Sigmoid colon (tissue), 7 donors: ENCODE data around the gene ZNF775. TPM values are rescaled to one million over a fixed set of nuclear protein-coding genes. Genes with fewer than 3 reads are reported as not detected.

Experiments used
- DNase-seq: peaks from one replicate; pipeline ENCODE4 v3.0.0-alpha.2; 2019
- H3K27ac ChIP-seq, 4 donors: fragments of 200-600 bp; sonication (generic); one replicate each; pipeline ENCODE4 v1.5.1; 2016 to 2019; ENCODE audit warnings: mild to moderate bottlenecking in 1 of 4
- H3K27me3 ChIP-seq, 3 donors: fragments of 200-600 bp; sonication (generic); one replicate each; pipeline ENCODE4 v1.5.1; 2019; ENCODE audit warnings: mild to moderate bottlenecking in 1 of 3
- H3K36me3 ChIP-seq, 4 donors: fragments of 200-600 bp; sonication (generic); one replicate each; pipeline ENCODE4 v1.5.1; 2016 to 2019
- H3K4me1 ChIP-seq, 4 donors: fragments of 200-600 bp; sonication (generic); one replicate each; pipeline ENCODE4 v1.5.1; 2017 to 2019
- H3K4me3 ChIP-seq, 4 donors: fragments of 200-600 bp; sonication (generic); one replicate each; pipeline ENCODE4 v1.5.1; 2017 to 2019; ENCODE audit warnings: mild to moderate bottlenecking in 2 of 4, moderate library complexity in 1 of 4
- H3K9me3 ChIP-seq, 4 donors: fragments of 200-600 bp in 3 of 4; sonication (generic) in 3 of 4; one replicate each; pipeline versions ENCODE4 v1.5.1 to v1.6.1; 2013 to 2019
- EP300 ChIP-seq, 4 donors: sonication (generic); formaldehyde crosslinking; IDR thresholded peaks; one replicate each; pipeline ENCODE4 v1.6.1; 2017; ENCODE audit warnings: antibody characterized with exemption in 4 of 4
- POLR2A ChIP-seq, 2 donors: fragments of 450-650 bp; IDR thresholded peaks; one replicate each; pipeline ENCODE4 v1.6.1; 2016; ENCODE audit warnings: antibody characterized with exemption in 2 of 2, mild to moderate bottlenecking in 2 of 2, moderate library complexity in 2 of 2
- POLR2AphosphoS5 ChIP-seq, 4 donors: sonication (generic); formaldehyde crosslinking; IDR thresholded peaks; one replicate each; pipeline ENCODE4 v1.6.1; 2017; ENCODE audit warnings: antibody characterized with exemption in 4 of 4
- WGBS, 2 donors: extraction: QIAGEN DNeasy Blood & Tissue Kit; methylation state at CpG; one replicate each; pipeline ENCODE4 v1.1.7; 2013; 5-methylcytosine and 5-hydroxymethylcytosine counted together
- intact Hi-C: fragments of 100-400 bp; cut with DNase I; formaldehyde crosslinking; loops from one replicate; pipeline ENCODE4 v1.15.1; 2023
- polyA plus RNA-seq, 3 donors: library from polyadenylated mRNA; stranded (reverse); fragments of 200-250 nt; gene quantifications; one replicate each; pipeline ENCODE4 v1.2.3, GENCODE V29; 2013
- total RNA-seq, 4 donors: library from RNA; depleted of rRNA; stranded (reverse); fragments of >200 nt; gene quantifications; one replicate each; pipeline ENCODE4 v1.1.0, GENCODE V29; 2016
- TF ChIP-seq, protein P1 (sequence below), 4 experiments: fragments of 450-650 bp in 3 of 4; fragments of 200-600 bp in 1 of 4; IDR thresholded peaks; one replicate each; pipeline ENCODE4 v1.5.1; 2016 to 2019; ENCODE audit warnings: antibody characterized with exemption in 4 of 4, mild to moderate bottlenecking in 3 of 4, moderate library complexity in 2 of 4
- donor health status: healthy with polysubstance abuse.
- donor health status: Bipolar disorder and iron deficiency.
- donor health status: healthy.

Gene ZNF775
- 10 to 100 TPM in 1 of 4 donors, 1 to 10 TPM in 3; 6.1 to 10.7 (median 6.9) TPM for total RNA-seq
- polyA plus RNA-seq: 1 to 10 TPM; 3.0 to 6.1 (median 5.4) TPM

DNA sequence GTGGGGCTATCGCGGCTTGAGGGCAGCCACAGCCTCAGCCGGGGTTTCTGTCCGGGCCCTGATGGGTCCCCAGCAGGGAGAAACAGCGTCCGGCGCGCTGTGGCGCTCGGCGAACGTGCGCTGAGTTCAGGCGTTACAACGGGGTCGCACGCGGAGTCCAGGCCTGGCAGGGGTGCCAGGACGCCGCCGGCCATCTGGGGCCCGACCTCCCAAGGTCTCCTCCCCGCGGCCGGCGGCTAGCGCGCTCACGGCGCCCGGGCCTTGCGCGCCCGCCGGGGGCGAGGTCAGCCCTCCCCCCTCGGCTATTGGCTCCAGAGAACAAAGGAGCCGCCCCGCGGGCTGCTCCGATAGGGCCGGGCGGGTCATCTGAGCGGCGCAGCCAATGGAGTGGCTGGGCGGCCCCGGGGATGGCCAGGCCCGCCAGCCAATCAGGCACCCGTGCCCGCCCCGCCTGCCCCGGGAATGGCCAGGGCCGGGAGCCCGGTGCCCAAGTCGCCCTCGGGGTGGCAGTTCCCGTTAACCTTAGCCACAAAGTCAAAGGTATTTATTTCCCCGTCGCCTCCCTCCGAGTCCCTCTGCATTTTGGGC lies at the start of gene ZNF775:
Gene ZNF775, plus strand, starts transcription at position 478 of the 588 bp plus-strand sequence. CDS start 9,141 bp downstream, outside the sequence.
- DNase-seq: peak; percentile 98
- intact Hi-C loops: loop anchor here (1.0 to 10.0 kb wide), 3 partner anchors 9 to 586 kb away; partner anchors contain the start of gene RARRES2
- peak within 1 kb of the TSS; percentile 91 to 95 (median 94) for H3K27ac ChIP-seq
- peaks cover 0 to 53% (median 36%) of the 10 kb centered on the region in 4 donors for H3K4me1 ChIP-seq
- no peaks in the 10 kb centered on the region for H3K27me3 ChIP-seq
- no peaks in the 10 kb centered on the region for H3K9me3 ChIP-seq
- 0% methylated on average over 60 of the region's 60 CpGs for WGBS, 2 donors
- H3K36me3 ChIP-seq: peaks cover 0 to 5% (median 0%) of the 10 kb centered on the region in 4 donors
- TF ChIP-seq, protein P1, sequence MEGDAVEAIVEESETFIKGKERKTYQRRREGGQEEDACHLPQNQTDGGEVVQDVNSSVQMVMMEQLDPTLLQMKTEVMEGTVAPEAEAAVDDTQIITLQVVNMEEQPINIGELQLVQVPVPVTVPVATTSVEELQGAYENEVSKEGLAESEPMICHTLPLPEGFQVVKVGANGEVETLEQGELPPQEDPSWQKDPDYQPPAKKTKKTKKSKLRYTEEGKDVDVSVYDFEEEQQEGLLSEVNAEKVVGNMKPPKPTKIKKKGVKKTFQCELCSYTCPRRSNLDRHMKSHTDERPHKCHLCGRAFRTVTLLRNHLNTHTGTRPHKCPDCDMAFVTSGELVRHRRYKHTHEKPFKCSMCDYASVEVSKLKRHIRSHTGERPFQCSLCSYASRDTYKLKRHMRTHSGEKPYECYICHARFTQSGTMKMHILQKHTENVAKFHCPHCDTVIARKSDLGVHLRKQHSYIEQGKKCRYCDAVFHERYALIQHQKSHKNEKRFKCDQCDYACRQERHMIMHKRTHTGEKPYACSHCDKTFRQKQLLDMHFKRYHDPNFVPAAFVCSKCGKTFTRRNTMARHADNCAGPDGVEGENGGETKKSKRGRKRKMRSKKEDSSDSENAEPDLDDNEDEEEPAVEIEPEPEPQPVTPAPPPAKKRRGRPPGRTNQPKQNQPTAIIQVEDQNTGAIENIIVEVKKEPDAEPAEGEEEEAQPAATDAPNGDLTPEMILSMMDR (IDR thresholded peaks at IDR 0.05): no peak
- TF ChIP-seq POLR2AphosphoS5 (IDR thresholded peaks at IDR 0.05) (peak; percentile 59 to 90 (median 82)), EP300 (IDR thresholded peaks at IDR 0.05) (peak in 1 of 4 donors; percentile 29), POLR2A (IDR thresholded peaks at IDR 0.05) (peak; percentile 22 to 30)
- H3K4me3 ChIP-seq: peak within 1 kb of the TSS; percentile 84 to 98 (median 92)

DNA sequence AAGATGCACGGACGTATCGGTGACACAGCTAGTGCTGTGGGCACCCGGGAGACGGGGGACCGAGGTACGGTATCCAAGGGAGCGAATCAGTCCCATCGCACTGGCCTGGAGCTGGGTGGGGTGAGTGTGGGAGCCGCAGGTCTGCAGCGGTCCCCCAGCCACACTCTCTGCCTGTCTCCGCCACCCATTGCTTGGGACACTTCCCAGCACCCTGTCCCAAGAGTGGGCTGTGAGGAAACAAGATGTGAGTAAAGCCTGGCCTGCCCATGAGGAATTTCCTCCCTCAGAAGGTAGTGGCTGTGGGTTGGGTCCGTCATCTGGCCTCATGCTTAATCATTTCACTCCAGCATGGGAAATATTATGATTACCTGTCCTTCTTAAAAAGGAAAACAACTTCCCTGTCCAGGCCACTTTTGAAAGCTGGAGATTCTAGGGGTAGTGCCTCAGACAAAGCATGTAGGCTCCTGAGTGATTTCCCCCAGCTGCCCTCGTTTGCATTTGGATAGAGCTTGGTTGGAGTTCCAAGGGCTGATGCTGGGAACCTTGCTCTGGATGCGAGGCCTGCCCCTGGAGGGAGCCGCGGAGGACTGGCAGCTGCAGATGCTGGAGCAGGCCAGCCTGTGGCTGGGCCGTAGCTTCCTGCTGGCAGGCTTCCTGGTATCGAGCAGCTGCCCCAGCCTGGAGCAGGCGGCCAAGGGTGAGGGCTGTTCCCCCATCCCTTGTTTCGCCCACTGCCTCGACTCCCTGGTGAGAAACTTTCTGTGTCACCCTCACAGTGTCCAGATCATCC lies 49.6 kb upstream of the ZNF775 start:
- Histone ChIP-seq H3K27me3 (no peaks in the 10 kb centered on the region), H3K4me1 (peaks cover 0 to 15% (median 12%) of the 10 kb centered on the region in 4 donors), H3K27ac (no peak overlapping the region), H3K9me3 (no peaks in the 10 kb centered on the region), H3K4me3 (no peak overlapping the region), H3K36me3 (peaks cover 0 to 50% (median 9%) of the 10 kb centered on the region in 4 donors)
- no peak for TF ChIP-seq POLR2AphosphoS5 (IDR thresholded peaks at IDR 0.05)
- no peak for TF ChIP-seq EP300 (IDR thresholded peaks at IDR 0.05)
- TF ChIP-seq, protein P1 (IDR thresholded peaks at IDR 0.05): no peak
- no peak for TF ChIP-seq POLR2A (IDR thresholded peaks at IDR 0.05)
- DNase-seq: peak; percentile 65
- 76 to 79% methylated on average over 22 of the region's 22 CpGs for WGBS, 2 donors
- intact Hi-C loops: no loop called here

DNA sequence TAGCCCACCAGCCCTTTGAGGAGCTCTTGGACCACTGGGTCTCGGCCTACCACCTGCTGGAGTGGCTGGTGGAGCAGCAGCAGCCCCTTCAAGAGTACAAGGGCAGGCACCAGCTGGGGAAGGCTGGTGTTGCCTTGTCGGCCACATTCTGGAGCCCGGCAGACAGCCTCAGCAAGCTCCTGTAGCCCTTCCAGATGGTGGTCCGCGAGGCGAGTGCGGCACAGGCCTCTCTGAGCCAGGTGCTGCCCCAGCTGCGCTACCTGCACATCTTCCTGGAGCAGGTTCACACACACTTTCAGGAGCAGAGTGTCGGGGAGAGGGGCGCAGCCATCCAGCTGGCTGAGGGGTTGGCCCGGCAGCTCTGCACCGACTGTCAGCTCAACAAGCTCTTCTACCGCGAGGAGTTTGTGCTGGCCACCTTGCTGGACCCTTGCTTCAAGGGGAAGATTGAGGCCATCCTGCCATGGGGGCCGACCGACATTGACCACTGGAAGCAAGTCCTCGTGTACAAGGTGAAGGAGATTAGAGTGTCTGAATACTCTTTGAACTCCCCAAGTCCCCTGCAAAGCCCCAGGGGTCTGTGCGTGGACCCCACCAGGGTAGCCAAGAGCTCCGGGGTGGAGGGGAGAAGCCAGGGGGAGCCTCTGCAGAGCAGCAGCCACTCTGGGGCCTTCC lies 48.8 kb upstream of the ZNF775 start:
- DNase-seq: peak; percentile 53
- 95 to 96% methylated on average over 19 of the region's 19 CpGs for WGBS, 2 donors
- Histone ChIP-seq H3K4me1 (peaks cover 0 to 18% (median 15%) of the 10 kb centered on the region in 4 donors), H3K4me3 (no peak overlapping the region), H3K36me3 (peaks cover 0 to 50% (median 9%) of the 10 kb centered on the region in 4 donors), H3K27me3 (no peaks in the 10 kb centered on the region), H3K9me3 (no peaks in the 10 kb centered on the region), H3K27ac (no peak overlapping the region)
- intact Hi-C loops: no loop called here
- TF ChIP-seq, protein P1 (IDR thresholded peaks at IDR 0.05): no peak
- TF ChIP-seq POLR2AphosphoS5 (IDR thresholded peaks at IDR 0.05) (no peak), POLR2A (IDR thresholded peaks at IDR 0.05) (no peak), EP300 (IDR thresholded peaks at IDR 0.05) (no peak)

DNA sequence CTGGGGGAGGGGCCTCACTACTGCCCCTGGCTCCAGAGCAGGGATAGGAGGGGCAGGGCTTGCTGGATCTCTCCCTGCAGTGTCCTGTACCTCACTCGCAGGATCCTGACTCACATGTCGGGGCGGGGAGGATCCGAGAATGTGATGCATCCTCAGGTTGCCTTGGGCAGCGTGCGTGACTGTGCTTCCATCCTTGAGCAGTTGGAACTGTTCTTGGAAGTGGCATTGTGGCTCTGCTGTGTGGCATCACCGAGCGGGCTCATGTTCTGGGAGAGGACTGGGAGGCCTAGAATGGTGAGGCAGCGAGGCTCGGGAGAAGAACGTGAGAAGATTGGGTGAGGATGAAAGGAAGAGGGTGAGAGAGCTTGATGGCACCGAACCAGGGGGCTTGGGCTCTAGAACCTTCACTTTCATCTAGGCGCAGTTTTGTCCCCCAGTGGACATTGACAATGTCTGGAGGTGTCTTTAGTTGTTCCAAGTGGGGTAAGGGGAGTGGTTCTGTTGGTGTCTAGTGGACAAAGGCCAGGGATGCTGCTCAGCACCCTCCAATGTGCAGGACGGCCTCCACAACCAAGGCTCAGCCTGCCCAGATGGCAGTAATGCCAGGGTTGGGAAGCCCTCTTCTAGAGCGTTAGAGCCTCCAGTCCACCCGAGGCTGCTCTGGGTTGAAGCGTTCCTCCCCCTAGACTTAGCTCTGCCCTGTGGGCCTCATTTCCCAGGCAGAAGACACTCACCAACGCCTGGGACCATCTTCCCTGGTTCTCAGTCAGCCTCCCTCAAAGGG lies 46.1 kb upstream of the ZNF775 start:
- Histone ChIP-seq H3K4me3 (no peak overlapping the region), H3K4me1 (peaks cover 0 to 45% (median 42%) of the 10 kb centered on the region in 4 donors), H3K27ac (peak overlapping the region in 1 of 4 donors; percentile 90), H3K27me3 (no peaks in the 10 kb centered on the region), H3K9me3 (no peaks in the 10 kb centered on the region), H3K36me3 (peaks cover 0 to 30% (median 8%) of the 10 kb centered on the region in 4 donors)
- peak; percentile 52 for DNase-seq
- 96 to 97% methylated on average over 18 of the region's 18 CpGs for WGBS, 2 donors
- intact Hi-C loops: no loop called here
- TF ChIP-seq EP300 (IDR thresholded peaks at IDR 0.05) (no peak), POLR2AphosphoS5 (IDR thresholded peaks at IDR 0.05) (no peak), POLR2A (IDR thresholded peaks at IDR 0.05) (no peak)
- TF ChIP-seq, protein P1 (IDR thresholded peaks at IDR 0.05): no peak
